T follicular helper cell (primary cell): ENCODE results near the gene STOX2.
"Not testable (repeated sequence)": the region's sequence is repeated elsewhere in the genome, so short reads cannot be mapped to it uniquely, and the experiment has no call there.

Experiments used
- DNase-seq: peaks from one replicate; pipeline ENCODE4 v3.0.0-alpha.2; 2020; ENCODE audit warnings: low read depth

STOX2 gene

GRCh38 chr4:183935355-183936005 is 30.4 kb downstream of the STOX2 start:
- DNase-seq: no peak

- no peak for DNase-seq
Observed at GRCh38 chr4:183936047-183936446, 30.9 kb downstream of the STOX2 start.

GRCh38 chr4:183936574-183937345 is 31.7 kb downstream of the STOX2 start:
- no peak for DNase-seq

- DNase-seq: no peak
Observed at GRCh38 chr4:183940864-183941263, 35.8 kb downstream of the STOX2 start.

- DNase-seq: no peak
Observed at GRCh38 chr4:183941964-183942363, 36.9 kb downstream of the STOX2 start.

- DNase-seq: no peak
Observed at GRCh38 chr4:183945741-183946140, 40.6 kb downstream of the STOX2 start.

GRCh38 chr4:183950536-183950935 is 45.4 kb downstream of the STOX2 start:
- DNase-seq: no peak

GRCh38 chr4:183952652-183953051 is 47.5 kb downstream of the STOX2 start:
- DNase-seq: not testable (repeated sequence)

- no peak for DNase-seq
Observed at GRCh38 chr4:183959319-183960045, 54.4 kb downstream of the STOX2 start.

GRCh38 chr4:183960046-183960420 is 54.9 kb downstream of the STOX2 start:
- DNase-seq: no peak

GRCh38 chr4:183960962-183961541 is 55.9 kb downstream of the STOX2 start:
- no peak for DNase-seq

- no peak for DNase-seq
Observed at GRCh38 chr4:183961795-183962194, 56.7 kb downstream of the STOX2 start.

GRCh38 chr4:183962419-183962818 is 57.3 kb downstream of the STOX2 start:
- no peak for DNase-seq

- no peak for DNase-seq
Observed at GRCh38 chr4:183966371-183966770, 61.3 kb downstream of the STOX2 start.

GRCh38 chr4:183967266-183967665 is 62.2 kb downstream of the STOX2 start:
- DNase-seq: no peak

- DNase-seq: no peak
Observed at GRCh38 chr4:183968502-183968901, 63.4 kb downstream of the STOX2 start.

GRCh38 chr4:183968931-183969330 is 63.8 kb downstream of the STOX2 start:
- DNase-seq: no peak

GRCh38 chr4:183969596-183969995 is 64.5 kb downstream of the STOX2 start:
- no peak for DNase-seq

GRCh38 chr4:183971929-183972490 is 66.9 kb downstream of the STOX2 start:
- no peak for DNase-seq

- no peak for DNase-seq
Observed at GRCh38 chr4:183977707-183978106, 72.6 kb downstream of the STOX2 start.

- no peak for DNase-seq
Observed at GRCh38 chr4:183984566-183984965, 79.5 kb downstream of the STOX2 start.

- no peak for DNase-seq
Observed at GRCh38 chr4:183985786-183986185, 80.7 kb downstream of the STOX2 start.
